Skin of body (tissue), 2 donors: Measurements from ENCODE around the gene CHST15. TPM values are rescaled to one million over a fixed set of nuclear protein-coding genes. Genes with fewer than 3 reads are reported as not detected.

Experiments
- DNase-seq: peaks from one replicate; lab custom pipeline; 2025; lab: John Stamatoyannopoulos, UW
- total RNA-seq: library from RNA; depleted of rRNA; stranded (reverse); fragments of >200 nt; gene quantifications from one replicate; pipeline ENCODE4 v1.2.3, GENCODE V29; 2014

CHST15 gene
- total RNA-seq, 1 donor from 2014 or later: 16.5 TPM

DNA sequence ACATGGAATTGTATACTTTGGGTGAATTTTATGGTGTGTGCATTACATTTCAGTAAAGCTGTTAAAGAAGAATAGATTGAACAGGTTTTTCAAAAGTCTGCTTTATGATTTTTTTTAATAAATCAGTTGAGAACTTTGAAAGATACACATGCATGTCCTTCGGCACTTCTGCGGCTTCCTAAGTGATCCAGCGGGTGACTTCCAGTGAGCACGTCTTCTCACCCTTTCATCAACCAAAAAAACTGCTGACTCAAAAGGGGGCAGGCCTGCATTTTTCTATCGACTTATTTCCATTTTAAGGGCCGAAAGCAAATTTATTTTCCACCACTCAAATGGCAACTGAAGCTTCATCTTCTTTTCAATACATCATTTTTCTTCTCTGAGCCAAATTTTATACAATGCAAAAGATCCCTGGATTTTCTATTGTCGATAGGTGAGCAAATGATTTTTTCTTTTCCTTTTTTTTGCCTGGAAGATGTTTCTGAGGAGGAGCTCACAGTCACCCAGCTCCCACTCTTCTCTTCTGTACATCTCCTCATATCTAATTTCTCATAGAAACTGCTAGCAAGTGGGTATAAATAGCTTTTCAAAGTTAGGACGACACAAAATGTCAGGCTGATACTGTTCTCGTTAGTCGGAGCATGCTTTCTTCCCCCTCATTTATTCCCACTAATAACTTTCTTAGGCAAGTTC is 10.2 kb downstream of the CHST15 start:
- DNase-seq: no peak

DNA sequence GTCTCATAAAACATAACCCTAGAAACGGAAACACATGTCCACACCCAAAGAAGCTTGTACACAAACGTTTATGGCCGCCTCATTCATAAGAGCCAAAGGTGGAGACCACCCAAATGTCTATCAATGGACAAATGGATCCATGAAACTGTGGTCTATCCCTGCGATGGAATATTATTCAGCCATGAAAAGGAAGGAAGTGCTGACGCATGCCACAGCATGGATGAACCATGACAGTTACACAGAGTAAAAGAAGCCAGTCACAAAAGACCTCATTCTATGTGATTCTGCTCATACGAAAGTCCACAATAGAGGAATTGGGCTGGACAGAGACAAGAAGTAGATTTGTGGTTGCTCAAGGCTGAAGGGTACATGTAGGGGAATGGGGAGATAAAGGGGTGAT is 10.8 kb downstream of the CHST15 start:
- DNase-seq: no peak

DNA sequence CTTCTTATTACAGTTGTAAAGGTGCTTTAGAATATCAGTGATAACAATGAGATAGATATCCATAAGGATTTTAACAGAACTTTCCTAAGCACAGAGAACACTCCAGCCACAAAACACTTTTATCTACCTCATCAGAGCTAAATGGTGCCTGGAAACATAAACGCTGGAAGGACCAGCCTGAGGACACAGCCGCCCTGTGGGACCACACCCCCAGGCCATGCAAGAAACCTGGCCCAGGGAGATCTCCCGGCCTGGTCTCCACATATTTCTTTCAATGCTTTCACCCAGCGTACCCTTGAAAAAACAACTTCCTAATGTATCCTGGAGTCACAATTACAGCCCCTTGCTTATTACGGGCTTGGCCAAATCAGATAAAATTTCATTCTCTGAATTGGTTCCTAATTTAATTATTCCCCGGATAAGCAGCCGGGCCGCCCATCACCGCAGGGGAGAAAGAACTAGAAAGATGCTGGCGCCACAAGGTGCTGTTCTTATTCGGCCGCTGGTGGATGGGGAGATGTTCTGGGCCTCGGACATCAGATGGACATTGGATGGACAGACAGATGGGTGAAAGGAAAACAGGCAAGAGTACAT is 11.8 kb downstream of the CHST15 start:
- DNase-seq: no peak

GRCh38 chr10:124079864-124080263 is 13.5 kb downstream of the CHST15 start:
- DNase-seq: no peak

GRCh38 chr10:124078714-124079113 is 14.7 kb downstream of the CHST15 start:
- no peak for DNase-seq

DNA sequence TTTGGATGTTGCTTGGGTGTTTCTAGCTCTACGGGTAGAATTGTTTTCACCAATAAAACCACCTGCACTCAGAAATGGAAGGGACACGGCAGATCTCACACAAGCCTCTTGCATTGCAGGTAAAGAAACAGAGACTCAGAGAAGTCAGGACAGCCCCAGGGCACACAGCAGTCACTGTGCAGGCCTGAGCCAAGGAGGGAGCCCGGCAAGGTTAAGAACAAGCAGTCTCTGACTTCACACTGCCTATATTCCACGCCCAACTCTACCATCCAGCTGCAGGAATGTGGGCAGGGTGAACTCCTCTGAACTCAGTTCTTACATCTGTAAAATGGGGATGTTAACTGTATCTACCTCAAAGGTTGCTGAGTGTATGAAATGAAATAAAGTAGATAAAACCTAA is 15.4 kb downstream of the CHST15 start:
- DNase-seq: no peak

DNA sequence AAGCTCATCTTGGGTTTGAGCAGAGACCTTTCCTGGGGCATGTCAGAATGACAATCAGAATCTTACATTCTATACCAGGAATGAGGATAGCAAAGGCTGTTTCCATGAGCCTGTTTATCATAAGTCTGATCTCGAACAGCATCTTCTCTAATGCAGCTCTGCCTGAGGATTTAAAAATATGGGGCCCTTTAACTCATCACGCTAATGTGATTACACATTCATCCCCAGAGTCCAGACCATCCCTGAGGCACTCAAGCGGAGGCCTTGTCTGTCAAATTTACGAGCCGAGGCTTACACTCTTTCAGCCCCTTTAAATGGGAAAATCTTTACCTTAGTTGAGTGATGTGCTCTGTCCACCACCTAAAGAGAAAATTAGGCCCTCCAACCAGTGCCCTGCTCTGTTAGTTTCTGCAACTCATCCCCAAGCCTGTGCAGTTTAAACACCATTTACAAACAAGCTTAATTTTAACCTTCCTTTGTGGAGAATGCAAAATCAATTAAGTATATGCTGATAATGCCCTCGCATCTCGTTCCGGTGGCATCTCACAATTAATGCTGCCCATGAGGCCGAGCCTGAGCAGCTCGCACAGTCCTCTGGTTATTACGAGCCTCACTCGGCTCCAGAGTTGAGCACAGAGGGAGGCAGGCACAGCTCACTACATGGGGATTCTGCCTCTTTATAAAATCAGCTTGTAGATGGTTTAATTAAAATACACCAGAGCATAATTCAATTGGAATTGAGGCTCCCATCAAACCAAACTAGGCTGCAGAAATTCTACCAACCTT is 16.0 kb downstream of the CHST15 start:
- no peak for DNase-seq

DNA sequence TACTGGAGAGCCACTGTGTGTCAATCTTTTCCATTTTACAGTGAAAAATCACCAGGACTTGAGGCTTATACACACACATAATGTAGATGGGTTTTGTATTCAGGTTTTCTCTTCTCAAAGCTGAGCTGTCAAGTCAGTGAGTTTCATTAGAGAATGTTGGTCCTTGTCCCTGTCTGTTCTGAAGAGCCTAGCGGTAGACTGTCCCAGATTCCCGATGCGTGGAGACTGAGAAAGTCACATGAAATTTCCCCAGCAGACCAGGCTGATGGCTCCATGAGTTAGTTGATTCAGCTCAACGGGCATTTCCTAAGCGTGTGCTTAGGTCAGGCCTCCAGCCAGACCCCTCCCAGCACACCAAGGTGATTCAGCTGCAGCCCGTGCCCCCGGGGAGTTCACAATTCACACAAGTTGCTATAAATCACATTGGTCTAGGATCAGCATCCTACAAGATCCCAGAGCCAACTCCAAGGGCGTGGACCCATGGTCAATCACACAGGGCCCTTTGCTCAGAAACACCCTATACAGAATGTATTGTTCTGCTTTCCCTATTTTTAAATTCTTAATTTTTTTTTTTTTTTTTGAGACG is 17.2 kb downstream of the CHST15 start:
- DNase-seq: no peak

- DNase-seq: no peak
Observed at GRCh38 chr10:124075231-124075955, 18.0 kb downstream of the CHST15 start.

DNA sequence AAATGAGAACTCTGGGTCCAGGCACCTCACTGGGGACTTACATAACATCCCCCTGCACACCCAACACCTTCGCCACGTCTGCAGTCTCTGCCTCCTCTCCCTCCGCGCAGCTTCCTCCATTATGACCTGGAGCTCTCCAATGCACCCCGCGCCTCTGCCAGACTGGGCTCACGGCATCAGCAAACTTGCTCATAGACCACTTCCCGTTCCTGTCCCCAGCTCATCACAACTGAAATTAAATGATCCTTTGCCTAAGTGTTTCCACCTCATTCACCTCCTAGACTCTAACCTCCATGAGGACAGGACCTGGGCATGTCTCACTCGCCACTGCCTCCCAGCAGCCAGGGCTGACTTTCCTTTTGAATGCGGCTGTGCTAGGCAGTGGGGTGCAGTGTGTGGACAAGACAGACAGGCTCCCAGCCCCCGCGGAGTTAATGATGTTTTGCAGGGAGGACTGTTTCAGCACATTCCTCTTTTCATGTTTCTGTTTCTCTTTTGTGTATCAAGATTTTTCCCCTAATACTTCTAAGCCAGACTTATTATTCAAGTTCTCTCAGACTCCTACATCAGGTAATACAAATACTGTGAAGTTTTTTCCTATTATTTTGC is 18.8 kb downstream of the CHST15 start:
- no peak for DNase-seq

- DNase-seq: no peak
Observed at GRCh38 chr10:124073978-124074377, 19.4 kb downstream of the CHST15 start.

GRCh38 chr10:124072541-124072940 is 20.9 kb downstream of the CHST15 start:
- DNase-seq: no peak

DNA sequence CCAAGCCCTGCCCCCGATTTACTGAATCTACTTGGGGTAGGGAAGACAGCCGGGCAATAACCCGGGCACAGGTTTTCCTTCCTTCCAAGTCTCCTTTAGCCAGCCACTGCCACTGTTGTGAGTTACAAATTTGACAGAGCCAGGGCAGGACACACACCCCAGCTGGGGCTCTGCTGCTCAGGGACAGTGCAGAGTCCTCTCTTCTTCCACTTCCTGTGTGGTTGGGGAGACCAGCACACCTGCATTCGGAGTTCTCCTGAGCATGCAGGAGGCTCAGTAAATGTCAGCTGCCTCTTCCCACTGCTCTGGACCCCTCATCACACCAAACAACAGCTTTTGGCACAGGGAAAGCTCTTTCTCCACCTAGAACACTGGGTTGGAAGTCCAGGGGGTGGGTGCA is 21.3 kb downstream of the CHST15 start:
- DNase-seq: no peak

- DNase-seq: no peak
Observed at GRCh38 chr10:124071141-124071540, 22.3 kb downstream of the CHST15 start.

DNA sequence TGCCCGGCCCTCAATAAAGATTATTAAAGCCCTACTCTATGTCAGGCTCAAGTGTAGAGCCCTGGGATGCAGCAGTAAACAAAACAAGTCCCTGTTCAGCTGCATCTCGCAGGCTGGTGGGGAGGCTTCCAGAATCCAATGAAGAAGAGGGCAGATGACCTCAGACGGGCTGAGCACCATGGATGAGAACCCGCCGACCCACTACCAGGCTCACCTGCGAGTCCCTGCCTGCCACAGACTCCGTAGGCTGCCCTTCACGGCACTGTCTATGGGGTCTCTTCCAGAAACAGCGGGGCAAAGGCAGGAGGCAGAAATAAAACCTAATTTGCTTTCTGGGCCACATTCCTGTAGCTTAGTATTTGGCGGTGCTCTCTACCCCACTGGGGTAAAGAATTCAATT is 22.7 kb downstream of the CHST15 start:
- DNase-seq: no peak

DNA sequence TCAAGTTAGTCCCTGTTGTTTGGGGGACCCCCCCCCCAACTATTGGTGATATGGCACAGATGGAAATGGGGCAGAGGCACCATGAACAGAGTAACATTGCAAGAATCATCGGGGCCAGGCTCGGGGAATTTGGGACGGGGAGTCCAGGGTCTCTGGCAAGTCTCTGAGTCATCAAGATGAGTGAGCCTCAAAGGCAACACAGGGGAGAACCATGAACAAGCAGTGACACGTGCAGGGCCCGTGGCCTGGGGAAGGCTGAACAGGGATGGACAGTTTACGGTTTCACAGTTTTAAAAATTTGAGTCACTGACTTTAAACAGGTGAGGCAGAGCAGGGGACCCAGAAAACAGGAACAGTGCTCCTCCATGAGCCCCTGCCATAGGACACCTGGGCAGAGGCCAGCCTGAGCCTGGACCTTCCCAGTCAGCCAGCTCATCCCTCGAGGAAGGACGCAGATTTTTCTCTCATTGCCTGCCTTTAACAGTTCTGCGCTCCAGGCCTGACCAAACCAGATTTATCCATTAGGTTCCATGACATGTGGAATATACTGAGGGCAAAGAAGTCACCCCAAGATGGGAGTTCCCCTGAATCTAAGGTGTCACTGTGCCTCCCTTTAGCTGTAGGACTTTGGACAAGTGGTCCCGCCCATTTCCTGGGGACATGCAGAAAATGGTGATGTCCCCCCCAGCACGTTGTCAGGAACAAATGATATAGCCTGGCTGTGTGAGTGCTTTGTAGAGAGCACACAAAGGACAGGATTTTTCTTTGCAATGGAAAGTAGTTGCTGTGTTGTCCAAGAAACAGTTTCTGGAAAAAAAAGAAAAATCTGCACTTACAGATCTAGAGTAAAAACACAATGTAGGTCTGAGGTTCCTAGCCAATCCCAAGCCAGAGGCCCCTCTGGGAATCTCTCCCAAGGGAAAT is 23.8 kb downstream of the CHST15 start:
- no peak for DNase-seq

DNA sequence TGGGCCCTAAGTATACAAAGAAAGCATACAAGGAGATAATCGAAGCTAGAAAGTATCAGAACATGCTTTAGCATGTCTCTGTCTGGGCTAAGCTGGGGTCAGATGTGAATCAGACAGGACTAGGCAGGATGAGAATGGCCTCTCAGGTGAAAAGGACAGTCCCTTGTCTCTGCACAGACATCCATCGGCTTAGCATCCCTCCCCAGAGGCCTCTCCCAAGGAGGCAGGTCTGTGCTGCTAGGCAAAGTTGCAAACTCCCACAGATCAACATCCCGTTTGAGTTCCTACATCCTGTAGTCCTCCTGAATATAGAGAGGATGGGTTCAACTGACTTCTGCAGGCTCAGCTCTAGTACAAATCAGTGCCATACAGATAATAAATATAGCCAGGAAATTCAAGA is 24.5 kb downstream of the CHST15 start:
- DNase-seq: no peak

- no peak for DNase-seq
Observed at GRCh38 chr10:124067825-124068400, 25.5 kb downstream of the CHST15 start.
